ENCODE results near the gene BRD4.

The BRD4 gene

DNA sequence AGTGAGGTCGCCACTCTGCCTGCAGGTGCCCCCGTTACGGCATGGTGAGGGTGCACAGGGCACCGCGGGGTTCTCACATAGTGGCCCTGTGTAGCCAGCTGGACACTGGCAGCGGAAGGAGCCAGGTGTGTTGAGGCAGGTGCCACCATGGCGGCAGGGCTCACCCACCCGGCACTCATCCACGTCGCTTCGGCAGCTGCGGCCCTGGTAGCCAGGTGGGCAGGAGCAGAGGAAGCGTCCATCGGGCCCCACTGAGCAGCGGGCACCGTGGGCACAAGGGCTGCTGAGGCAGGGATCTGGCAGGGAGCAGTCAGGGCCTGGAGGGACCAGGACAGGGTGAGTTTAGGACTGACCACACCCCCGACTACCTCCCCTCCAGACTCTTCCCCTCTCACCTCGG, 140.4 kb downstream of the BRD4 start:
- TF ChIP-seq, protein P1, sequence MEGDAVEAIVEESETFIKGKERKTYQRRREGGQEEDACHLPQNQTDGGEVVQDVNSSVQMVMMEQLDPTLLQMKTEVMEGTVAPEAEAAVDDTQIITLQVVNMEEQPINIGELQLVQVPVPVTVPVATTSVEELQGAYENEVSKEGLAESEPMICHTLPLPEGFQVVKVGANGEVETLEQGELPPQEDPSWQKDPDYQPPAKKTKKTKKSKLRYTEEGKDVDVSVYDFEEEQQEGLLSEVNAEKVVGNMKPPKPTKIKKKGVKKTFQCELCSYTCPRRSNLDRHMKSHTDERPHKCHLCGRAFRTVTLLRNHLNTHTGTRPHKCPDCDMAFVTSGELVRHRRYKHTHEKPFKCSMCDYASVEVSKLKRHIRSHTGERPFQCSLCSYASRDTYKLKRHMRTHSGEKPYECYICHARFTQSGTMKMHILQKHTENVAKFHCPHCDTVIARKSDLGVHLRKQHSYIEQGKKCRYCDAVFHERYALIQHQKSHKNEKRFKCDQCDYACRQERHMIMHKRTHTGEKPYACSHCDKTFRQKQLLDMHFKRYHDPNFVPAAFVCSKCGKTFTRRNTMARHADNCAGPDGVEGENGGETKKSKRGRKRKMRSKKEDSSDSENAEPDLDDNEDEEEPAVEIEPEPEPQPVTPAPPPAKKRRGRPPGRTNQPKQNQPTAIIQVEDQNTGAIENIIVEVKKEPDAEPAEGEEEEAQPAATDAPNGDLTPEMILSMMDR (IDR thresholded peaks at IDR 0.05; ENCODE audit: extremely low read depth, missing control alignments) = no peak
- DNase-seq (ENCODE audit: low spot score) = no peak

DNA sequence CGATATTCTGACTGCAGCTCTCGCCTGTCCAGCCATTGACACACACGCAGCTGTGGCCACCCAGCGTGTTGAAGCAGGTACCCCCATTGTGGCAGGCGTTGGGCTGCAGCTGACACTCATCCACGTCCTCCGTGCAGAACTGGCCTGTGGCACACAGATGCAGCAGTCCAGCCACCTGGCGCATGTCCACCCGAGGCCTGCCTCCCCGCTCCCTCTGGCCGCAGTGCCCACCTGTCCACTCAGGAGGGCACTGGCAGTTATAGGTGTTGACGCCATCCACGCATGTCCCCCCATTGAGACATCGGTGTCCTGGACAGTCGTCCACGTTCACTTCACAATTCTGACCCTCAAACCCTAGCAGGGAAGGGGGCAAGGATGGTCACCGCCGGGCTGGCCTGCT, 140.8 kb downstream of the BRD4 start:
- TF ChIP-seq, protein P1 (IDR thresholded peaks at IDR 0.05; ENCODE audit: extremely low read depth, missing control alignments) = no peak
- no peak for DNase-seq (ENCODE audit: low spot score)

DNA sequence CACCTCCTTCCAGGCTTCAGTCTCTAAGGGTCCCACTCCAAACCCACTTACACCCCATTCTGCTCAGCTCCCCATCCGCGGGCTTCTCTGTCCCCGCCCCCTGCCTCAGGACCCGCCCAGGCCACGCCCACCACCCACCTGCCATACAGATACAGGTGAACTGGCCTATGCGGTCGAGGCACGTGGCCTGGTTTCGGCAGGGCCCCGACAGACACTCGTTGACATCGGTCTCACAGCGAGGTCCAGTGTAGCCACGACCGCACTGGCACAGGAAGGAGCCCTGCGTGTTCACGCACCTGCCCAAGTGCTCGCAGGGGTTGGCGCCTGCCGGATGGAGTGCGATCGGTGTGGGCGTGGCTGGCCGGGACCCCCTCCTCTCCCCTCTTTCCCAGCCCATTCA, 143.5 kb downstream of the BRD4 start:
- TF ChIP-seq, protein P1 (IDR thresholded peaks at IDR 0.05; ENCODE audit: extremely low read depth, missing control alignments) = no peak
- no peak for DNase-seq (ENCODE audit: low spot score)

DNA sequence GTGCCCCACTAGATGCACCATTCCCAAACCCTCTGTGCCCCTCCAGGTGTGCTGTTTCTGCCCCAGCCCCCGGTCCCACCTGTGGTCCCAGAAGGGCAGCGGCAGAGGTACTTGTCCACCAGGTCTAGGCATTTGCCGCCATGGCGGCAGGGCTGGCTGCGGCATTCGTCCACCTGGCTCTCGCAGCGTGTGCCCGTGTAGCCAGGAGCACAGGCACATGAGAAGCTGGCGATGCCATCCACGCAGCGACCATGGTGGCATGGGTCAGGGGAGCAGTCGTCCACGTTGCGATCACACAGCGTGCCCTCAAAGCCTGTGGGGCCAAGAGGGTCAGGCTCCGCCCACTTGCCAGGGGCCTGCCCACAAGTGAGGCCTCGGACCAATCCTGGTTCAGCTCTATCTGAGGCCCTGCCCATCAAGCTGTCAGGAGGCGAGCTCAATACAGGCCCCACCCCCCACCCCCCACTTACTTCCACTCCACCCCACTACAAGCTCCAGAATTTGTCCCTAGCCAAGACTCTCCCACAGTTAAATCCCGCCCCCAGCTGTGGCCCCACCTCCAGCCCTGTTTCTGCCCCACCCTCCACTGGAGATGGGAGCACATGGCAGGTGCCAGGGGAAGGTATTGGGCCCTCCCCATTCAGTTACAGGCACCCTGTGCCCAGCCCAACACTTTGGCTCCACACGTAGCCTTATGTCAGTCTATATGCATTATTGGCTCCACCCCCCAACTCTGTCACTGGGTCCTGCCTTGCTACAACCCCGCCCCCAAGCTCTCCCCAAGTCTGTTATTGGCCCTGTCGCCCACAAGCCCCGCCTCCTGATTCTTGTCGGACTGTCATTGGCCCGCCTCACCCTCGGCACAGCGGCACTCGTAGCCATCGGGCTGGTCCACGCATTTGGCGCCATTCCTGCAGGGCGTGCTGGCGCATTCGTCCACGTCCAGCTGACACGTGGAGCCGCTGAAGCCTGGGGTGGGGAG, 145.0 kb downstream of the BRD4 start:
- no peak for DNase-seq (ENCODE audit: low spot score)
- TF ChIP-seq, protein P1 (IDR thresholded peaks at IDR 0.05; ENCODE audit: extremely low read depth, missing control alignments) = no peak

Data from GM20000 (cell line).